HG02840 (cell line): ENCODE results near the gene GPSM1.

Experiments
- ATAC-seq: cut with Tn5 transposase; IDR thresholded peaks from one replicate; pipeline ENCODE4 v1.9.1; 2021; ENCODE audit warnings: mild to moderate bottlenecking, moderate library complexity, moderate number of reproducible peaks; ENCODE audit not compliant: unreplicated experiment, low FRiP score

GPSM1 gene

GRCh38 chr9:136370687-136371532 is 43.6 kb downstream of the GPSM1 start:
- no peak for ATAC-seq

GRCh38 chr9:136371533-136371880 is 44.2 kb downstream of the GPSM1 start:
- no peak for ATAC-seq

- ATAC-seq = no peak
Observed at GRCh38 chr9:136372006-136372405, 44.7 kb downstream of the GPSM1 start.

GRCh38 chr9:136372561-136373299 is 45.4 kb downstream of the GPSM1 start:
- no peak for ATAC-seq

- no peak for ATAC-seq
Observed at GRCh38 chr9:136373300-136374182, 46.2 kb downstream of the GPSM1 start, which contains the start of gene CARD9. CARD9 (minus strand) TSS chr9:136373669; CDS start chr9:136372078, 1,591 bp downstream.

GRCh38 chr9:136374183-136374575 is 46.8 kb downstream of the GPSM1 start:
- no peak for ATAC-seq

- no peak for ATAC-seq
Observed at GRCh38 chr9:136375096-136375495, 47.8 kb downstream of the GPSM1 start.

- ATAC-seq = no peak
Observed at GRCh38 chr9:136376457-136376856, 49.1 kb downstream of the GPSM1 start.

- no peak for ATAC-seq
Observed at GRCh38 chr9:136377341-136378169, 50.2 kb downstream of the GPSM1 start.

- ATAC-seq = no peak
Observed at GRCh38 chr9:136378170-136379002, 51.0 kb downstream of the GPSM1 start.

- no peak for ATAC-seq
Observed at GRCh38 chr9:136379003-136379287, 51.6 kb downstream of the GPSM1 start.

GRCh38 chr9:136379401-136379800 is 52.1 kb downstream of the GPSM1 start:
- no peak for ATAC-seq

- no peak for ATAC-seq
Observed at GRCh38 chr9:136379891-136380290, 52.6 kb downstream of the GPSM1 start.

GRCh38 chr9:136380381-136380780 is 53.0 kb downstream of the GPSM1 start:
- ATAC-seq = no peak

GRCh38 chr9:136381311-136381710 is 54.0 kb downstream of the GPSM1 start:
- no peak for ATAC-seq

GRCh38 chr9:136381966-136382513 is 54.7 kb downstream of the GPSM1 start:
- no peak for ATAC-seq

GRCh38 chr9:136383436-136383835 is 56.1 kb downstream of the GPSM1 start:
- ATAC-seq = no peak

GRCh38 chr9:136385015-136385414 is 57.7 kb downstream of the GPSM1 start:
- no peak for ATAC-seq

- ATAC-seq = no peak
Observed at GRCh38 chr9:136386018-136386417, 58.7 kb downstream of the GPSM1 start.
